Measurements from ENCODE around the gene LRRC27.
A peak's percentile ranks its signal among the peaks of the same experiment; 100 is the strongest.

Gene LRRC27

GRCh38 chr10:132415255-132415654 lies 83.3 kb downstream of the LRRC27 start:
- DNase-seq, result no peak

DNA sequence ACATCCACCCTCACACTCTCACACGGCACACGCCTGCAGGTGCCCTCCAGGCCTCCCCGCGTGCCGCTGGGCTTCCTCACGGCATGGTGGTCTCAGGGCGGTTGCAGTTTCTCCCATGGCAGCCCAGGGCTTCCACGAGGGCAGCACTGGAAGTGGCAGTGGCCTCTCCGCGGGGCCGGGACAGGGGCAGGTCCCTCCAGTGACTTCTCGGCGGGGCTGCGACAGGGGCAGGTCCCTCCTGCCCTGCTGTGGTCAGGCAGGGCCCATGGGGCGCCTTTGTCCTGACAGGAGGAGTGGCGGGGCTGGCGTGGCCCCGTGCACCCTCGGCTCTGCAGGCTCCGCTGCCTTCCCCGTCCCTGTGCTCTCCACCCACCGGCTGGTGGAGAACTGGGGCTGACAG lies 84.0 kb downstream of the LRRC27 start:
- DNase-seq, result no peak

DNA sequence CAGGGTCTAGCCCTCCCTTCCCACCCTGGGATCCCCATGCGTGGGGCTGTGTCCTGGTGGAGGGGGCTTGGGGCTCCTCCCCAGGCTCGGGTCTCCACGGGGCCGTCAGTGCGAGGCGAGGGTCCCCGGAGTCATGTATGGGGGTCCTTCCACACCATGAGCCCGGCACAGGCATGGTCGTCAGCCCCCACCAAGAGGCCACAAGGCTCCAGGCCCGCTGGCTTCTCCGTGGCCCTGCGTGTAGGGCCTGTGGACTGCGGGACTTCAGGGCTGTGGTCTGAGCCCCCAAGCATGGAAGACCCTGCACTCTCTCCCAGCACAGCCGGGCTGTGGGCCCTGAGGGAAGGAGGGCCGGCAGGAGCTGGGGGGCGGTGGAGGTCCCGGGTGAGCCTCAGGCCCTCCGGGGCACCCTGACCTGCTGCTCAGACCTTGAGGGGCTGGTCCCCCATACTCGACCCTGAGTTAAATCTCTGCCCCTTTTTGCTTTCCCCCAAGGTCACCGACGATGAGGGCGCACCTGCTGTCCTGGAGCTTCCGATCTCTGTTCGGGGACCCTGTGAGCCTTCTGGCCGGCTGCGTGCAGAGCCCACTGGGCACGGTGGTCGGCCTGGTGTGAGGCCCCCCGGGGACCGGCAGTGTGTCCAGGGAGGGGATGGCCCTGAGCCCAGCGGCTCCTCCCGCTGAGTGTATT lies 84.7 kb downstream of the LRRC27 start:
- no peak for DNase-seq

DNA sequence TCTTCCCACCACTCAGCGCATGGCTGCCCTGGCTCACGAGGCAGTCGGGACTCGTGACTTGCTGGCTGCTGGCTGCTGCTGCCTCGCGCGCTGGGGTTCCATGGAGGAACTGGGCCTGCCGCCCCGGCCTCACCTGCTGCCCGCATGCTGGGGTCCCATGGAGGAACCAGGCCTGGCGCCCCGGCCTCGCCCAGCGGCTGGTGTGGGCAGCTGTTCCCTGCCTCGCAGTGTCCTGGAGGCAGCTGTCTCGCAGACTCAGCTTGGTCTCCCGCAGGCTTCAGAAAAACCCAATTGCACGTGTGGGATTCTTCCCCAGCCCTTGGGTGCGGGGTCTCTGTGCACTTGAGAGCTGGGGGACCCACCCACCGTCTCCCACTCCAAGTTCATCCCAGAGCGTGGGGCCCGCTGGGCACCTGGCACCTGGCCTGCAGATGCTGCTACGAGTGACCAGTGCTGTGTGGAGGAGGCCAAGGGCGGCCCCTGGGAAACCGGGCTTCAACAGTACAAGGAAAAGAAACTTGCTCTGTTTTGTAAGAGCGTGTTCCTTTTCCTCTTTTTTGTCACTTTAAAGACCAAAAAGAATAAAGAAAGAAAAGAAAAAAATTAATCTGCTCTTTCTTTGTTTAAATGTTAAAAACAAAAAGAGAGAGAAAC lies 85.4 kb downstream of the LRRC27 start:
- peak in 2 of 14 donors; percentile 14 to 30 for DNase-seq

DNA sequence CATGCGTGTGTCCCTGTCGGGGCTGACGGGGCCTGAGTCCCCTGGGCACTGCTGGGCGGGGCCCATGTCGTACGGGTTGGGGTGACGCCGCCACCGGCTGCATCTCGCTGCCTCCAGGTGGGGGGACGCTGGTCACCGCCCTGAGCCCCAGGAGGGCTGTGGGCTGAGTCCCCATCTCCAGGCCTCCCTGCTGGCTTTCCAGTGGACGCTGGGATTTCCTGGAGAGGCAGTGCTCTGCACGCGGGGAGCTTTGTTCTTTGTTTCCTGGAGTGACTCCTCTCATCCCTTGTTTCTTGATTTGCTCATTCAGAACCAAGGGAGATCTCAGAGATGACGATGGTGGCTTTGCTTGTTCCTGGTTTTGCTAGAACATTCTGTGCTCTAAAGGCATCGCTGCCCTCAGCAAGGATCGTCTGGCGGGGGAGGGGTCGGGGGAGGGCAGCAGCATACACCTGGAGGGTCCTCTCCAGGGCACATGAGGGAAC lies 86.0 kb downstream of the LRRC27 start:
- DNase-seq, result no peak

GRCh38 chr10:132418527-132419416 lies 86.8 kb downstream of the LRRC27 start:
- no peak for DNase-seq

DNA sequence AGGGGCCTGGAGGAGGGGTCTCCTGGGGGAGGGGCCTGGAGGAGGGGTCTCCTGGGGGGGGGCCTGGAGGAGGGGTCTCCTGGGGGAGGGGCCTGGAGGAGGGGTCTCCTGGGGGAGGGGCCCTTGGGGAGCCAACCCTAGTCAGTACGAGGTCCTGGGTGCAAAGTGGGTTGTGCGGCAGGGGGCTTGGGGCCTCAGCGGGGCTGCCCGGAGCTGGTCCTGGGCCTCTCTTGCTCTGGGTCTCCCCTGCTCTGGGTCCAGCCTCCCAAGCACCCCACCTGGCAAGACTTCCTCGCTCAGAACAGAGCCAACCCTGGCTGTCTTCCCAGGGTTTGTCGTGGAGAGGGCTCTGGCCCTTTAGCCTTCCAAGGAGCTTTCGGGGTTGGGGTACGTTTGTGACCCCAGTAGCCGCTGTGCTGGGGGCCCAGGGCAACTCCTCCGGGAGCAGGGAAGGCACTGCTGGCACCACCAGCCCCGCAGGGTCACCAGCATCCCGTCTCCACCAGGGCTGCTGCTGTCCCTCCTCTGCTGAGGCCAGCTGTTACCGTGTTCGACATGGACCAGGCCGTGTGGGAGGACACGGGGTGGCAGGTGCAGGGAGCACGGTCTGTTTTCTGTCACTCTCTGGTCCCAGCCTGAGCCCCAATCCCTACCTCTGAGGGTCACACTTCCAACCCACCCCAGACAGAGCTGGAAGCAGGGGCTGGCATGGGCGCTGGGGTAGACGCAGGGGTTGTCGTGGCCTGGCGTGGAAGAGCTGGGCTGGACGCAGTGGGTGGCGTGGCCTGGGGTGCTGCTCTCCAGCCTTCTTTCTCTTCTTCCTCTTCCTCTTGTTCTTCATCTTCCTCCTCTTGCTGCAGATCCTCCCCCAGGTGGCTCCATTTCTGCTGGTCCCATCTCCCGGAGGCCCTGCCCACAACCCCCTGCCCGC lies 87.8 kb downstream of the LRRC27 start:
- peak in 1 of 14 donors; percentile 21 for DNase-seq

DNA sequence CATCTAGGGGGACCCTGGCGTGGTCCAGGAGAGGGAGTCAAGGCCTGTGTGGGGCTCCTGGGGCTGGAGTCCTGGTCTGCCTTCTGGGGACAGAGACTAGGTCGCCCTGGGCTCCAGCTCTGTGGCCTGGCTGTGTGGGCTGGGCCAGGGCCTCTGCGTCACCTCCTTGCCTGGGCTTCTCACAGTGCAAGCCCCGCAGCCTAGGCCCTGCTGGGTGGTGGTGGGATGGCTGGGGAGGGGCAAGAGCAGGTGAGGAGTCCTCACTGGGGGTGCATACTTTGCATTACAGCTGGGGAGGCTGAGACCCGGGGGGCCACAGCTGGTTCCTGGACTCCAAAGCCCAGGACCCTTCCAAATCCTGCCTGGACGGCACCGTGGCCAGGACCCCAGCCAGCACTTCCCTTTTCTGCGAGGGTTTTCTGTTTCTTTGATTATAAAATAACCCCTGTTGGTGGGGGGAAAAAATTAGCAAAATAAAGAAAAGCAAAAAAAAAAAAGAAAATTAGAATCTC lies 88.5 kb downstream of the LRRC27 start:
- no peak for DNase-seq

- peak in 6 of 14 donors; percentile 27 to 66 (median 48) for DNase-seq
These were observed 89.2 kb downstream of the LRRC27 start for GRCh38 chr10:132420981-132421846.

- DNase-seq, result no peak
These were observed 90.1 kb downstream of the LRRC27 start for GRCh38 chr10:132421847-132422751.

- peak in 2 of 14 donors; percentile 6 to 17 for DNase-seq
These were observed 91.2 kb downstream of the LRRC27 start for GRCh38 chr10:132422903-132423825.

- DNase-seq, result no peak
These were observed 92.2 kb downstream of the LRRC27 start for GRCh38 chr10:132423966-132424861.

GRCh38 chr10:132425029-132425756 lies 93.2 kb downstream of the LRRC27 start:
- DNase-seq, result no peak

DNA sequence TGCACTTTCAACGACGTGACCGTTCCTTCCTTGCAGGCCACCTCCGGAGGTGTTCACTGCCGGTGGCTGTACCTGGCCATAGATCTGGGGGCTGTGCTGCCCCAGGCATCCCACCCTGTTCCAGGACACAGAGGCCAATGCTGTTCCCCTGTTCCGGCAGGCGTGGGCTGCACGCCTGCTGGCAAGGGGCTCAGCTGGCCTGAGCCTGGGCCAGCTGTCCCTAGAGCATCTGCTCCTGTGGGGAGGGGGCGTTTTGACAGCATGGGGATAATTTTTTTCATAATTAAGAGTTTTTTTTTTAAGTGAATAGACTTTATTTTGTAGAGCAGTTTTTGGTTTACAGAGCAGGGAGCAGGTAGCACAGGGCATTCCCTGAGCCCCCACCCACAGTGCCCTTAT lies 93.8 kb downstream of the LRRC27 start:
- no peak for DNase-seq

DNA sequence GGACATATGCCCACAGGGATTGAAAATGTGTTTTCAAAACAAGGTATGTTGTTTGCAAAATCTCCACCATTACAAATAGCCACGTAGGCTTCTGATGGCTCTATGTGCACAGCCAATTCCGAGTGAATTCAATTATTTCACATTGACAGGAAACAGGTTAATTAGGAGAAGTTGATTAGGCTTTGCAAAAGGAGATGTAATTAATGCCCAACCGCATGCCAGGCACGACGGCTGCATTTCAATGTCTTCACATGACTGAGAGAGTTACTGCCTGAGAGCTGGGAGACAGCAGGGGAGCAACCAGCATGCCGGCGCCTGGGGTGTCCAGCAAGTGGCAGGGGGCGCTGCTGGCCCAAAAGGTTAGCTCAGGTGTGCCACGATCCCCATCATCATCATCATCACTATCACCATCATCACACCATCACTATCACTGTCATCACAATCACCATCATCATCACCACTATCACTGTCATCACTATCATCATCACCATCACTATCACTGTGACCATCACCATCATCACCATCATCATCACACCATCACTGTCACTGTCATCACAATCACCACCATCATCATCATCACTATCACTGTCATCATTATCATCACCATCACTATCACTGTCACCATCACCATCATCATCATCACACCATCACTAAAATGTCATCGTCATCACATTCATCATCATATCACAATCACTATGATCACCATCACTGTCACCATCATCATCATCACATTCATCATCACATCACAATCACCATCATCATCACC lies 95.2 kb downstream of the LRRC27 start:
- DNase-seq, result no peak

GRCh38 chr10:132427939-132428367 lies 96.0 kb downstream of the LRRC27 start:
- no peak for DNase-seq

Measured in C1 segment of cervical spinal cord (tissue), 14 donors.